Testis (tissue), 3 donors: ENCODE results near the gene PRUNE2. TPM values are rescaled to one million over a fixed set of nuclear protein-coding genes. Genes with fewer than 3 reads are reported as not detected.
"Not testable (repeated sequence)": the region's sequence is repeated elsewhere in the genome, so short reads cannot be mapped to it uniquely, and the experiment has no call there.

Experiments
- DNase-seq: peaks from one replicate; pipeline ENCODE4 v3.0.0-alpha.2; 2019
- H3K27ac ChIP-seq, 2 donors: fragments of 200-600 bp; sonication (generic); one replicate each; pipeline ENCODE4 v1.5.1; 2019
- H3K27me3 ChIP-seq: fragments of 200-600 bp; sonication (generic); one replicate; pipeline ENCODE4 v1.5.1; 2019
- H3K36me3 ChIP-seq: fragments of 200-600 bp; sonication (generic); one replicate; pipeline ENCODE4 v1.5.1; 2017; ENCODE audit warnings: low read depth; ENCODE audit errors: missing control alignments
- H3K4me1 ChIP-seq: fragments of 200-600 bp; sonication (generic); one replicate; pipeline ENCODE4 v1.5.1; 2019
- H3K4me3 ChIP-seq, 2 donors: fragments of 200-600 bp; sonication (generic); one replicate each; pipeline ENCODE4 v1.5.1; 2017 to 2019
- H3K9me3 ChIP-seq: fragments of 200-600 bp; sonication (generic); one replicate; pipeline ENCODE4 v1.5.1; 2017
- CTCF ChIP-seq, 3 experiments: fragments of 450-650 bp in 2 of 3; fragments of 200-600 bp in 1 of 3; sonication (generic) in 1 of 3; IDR thresholded peaks; one replicate each; pipeline ENCODE4 v1.5.1; 2016 to 2019; ENCODE audit warnings: antibody characterized with exemption in 3 of 3, mild to moderate bottlenecking in 2 of 3, moderate library complexity in 1 of 3
- POLR2A ChIP-seq: fragments of 450-650 bp; IDR thresholded peaks from one replicate; pipeline ENCODE4 v1.6.1; 2017; ENCODE audit warnings: antibody characterized with exemption, mild to moderate bottlenecking, moderate library complexity
- WGBS, 2 donors: methylation state at CpG; one replicate each; pipeline ENCODE4 v1.1.5; 2018; 5-methylcytosine and 5-hydroxymethylcytosine counted together
- intact Hi-C: fragments of 100-400 bp; cut with DNase I; formaldehyde crosslinking; loops from one replicate; pipeline ENCODE4 v1.15.1; 2023; ENCODE audit warnings: low total_unique reads
- polyA plus RNA-seq: library from polyadenylated mRNA; stranded (reverse); fragments of 350-450 nt; fragmentation: Illumina TruSeq; extraction: RNeasy Lipid Tissue Mini Kit (QIAGEN cat#74804); gene quantifications from one replicate; pipeline ENCODE4 v1.2.3, GENCODE V29; 2014; ENCODE audit warnings: low read depth, low replicate concordance; ENCODE audit not compliant: insufficient read depth
- total RNA-seq, 2 donors: library from RNA; depleted of rRNA; stranded (reverse); fragments of >200 nt; gene quantifications; one replicate each; pipeline ENCODE4 v1.2.3, GENCODE V29; 2016

PRUNE2 gene
- total and polyA plus RNA-seq, 3 donors from 2014 or later = 15.8 to 19.3 (median 17.2) TPM

- H3K36me3 ChIP-seq = no peaks in the 10 kb centered on the region
- intact Hi-C loops = no loop called here
- no peaks in the 10 kb centered on the region for H3K27me3 ChIP-seq
- no peak overlapping the region for H3K27ac ChIP-seq
- TF ChIP-seq POLR2A (no peak), CTCF (IDR thresholded peaks at IDR 0.05) (no peak)
- H3K9me3 ChIP-seq = no peaks in the 10 kb centered on the region
- no peak overlapping the region for H3K4me3 ChIP-seq
- no peak for DNase-seq
- WGBS, 2 donors = 84 to 85% methylated on average over 3 of the region's 3 CpGs
- H3K4me1 ChIP-seq = peaks cover 3% of the 10 kb centered on the region
Measured at GRCh38 chr9:76744336-76744735, 161.6 kb downstream of the PRUNE2 start.

GRCh38 chr9:76743931-76744330 lies 162.0 kb downstream of the PRUNE2 start:
- Histone ChIP-seq H3K4me3 (no peak overlapping the region), H3K9me3 (no peaks in the 10 kb centered on the region), H3K36me3 (no peaks in the 10 kb centered on the region), H3K4me1 (peaks cover 3% of the 10 kb centered on the region), H3K27me3 (no peaks in the 10 kb centered on the region), H3K27ac (no peak overlapping the region)
- 52 to 53% methylated on average over 3 of the region's 3 CpGs for WGBS, 2 donors
- no peak for TF ChIP-seq POLR2A
- TF ChIP-seq CTCF (IDR thresholded peaks at IDR 0.05) = no peak
- intact Hi-C loops = no loop called here
- no peak for DNase-seq

GRCh38 chr9:76742890-76743289 lies 163.0 kb downstream of the PRUNE2 start:
- H3K4me3 ChIP-seq, H3K9me3 ChIP-seq, H3K27ac ChIP-seq, H3K27me3 ChIP-seq, intact Hi-C loops, DNase-seq, H3K36me3 ChIP-seq, H3K4me1 ChIP-seq: not testable (repeated sequence)
- 77 to 84% methylated on average over 4 of the region's 4 CpGs for WGBS, 2 donors

GRCh38 chr9:76741524-76741923 lies 164.4 kb downstream of the PRUNE2 start:
- no peaks in the 10 kb centered on the region for H3K27me3 ChIP-seq
- H3K4me1 ChIP-seq = no peaks in the 10 kb centered on the region
- no peaks in the 10 kb centered on the region for H3K36me3 ChIP-seq
- intact Hi-C loops = no loop called here
- H3K4me3 ChIP-seq = no peak overlapping the region
- no peak overlapping the region for H3K27ac ChIP-seq
- no peak for DNase-seq
- WGBS, 2 donors = 77 to 80% methylated on average over 5 of the region's 5 CpGs
- TF ChIP-seq CTCF (IDR thresholded peaks at IDR 0.05) (no peak), POLR2A (no peak)
- H3K9me3 ChIP-seq = no peaks in the 10 kb centered on the region

- no peak overlapping the region for H3K4me3 ChIP-seq
- no peak for DNase-seq
- H3K27ac ChIP-seq = no peak overlapping the region
- WGBS, 2 donors = 69 to 73% methylated on average over 5 of the region's 5 CpGs
- no peaks in the 10 kb centered on the region for H3K27me3 ChIP-seq
- no peaks in the 10 kb centered on the region for H3K9me3 ChIP-seq
- TF ChIP-seq CTCF (IDR thresholded peaks at IDR 0.05) = no peak
- TF ChIP-seq POLR2A = no peak
- H3K36me3 ChIP-seq = no peaks in the 10 kb centered on the region
- no peaks in the 10 kb centered on the region for H3K4me1 ChIP-seq
- intact Hi-C loops = no loop called here
Measured at GRCh38 chr9:76738402-76738801, 167.5 kb downstream of the PRUNE2 start.
